Measurements from ENCODE around the gene D2HGDH.

DNA sequence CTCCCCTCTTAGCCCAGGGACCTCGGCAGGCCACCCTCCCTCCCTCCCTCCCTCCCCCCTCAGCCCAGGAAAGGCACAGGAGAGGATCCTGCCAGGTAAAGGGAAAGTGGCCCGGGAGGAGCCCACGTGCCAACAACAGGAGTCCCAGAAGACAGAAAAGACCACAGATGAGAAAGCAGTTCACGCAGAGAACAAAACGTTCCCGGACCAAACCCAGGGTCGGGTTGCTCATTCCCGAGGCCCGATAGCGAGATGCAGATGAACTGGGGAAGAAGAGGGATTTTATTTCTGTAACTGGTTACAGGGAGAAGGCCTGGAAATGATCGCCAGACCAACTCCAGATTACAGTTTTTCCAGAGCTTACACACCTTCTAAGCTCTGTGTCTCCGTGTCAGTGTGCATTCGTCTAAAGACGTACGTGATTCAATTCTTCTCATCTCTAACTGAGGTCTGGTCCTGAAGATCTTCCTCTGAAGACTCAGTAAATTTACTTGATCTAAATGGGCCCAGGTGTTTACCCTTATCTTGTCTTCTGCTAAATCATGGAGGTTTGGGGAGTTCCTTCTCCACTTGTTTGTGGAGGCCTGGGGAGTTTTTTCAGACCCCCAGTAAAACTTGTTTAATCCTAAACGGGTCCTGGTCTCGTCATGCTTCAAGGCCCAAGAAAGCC, 73.8 kb downstream of the D2HGDH start:
- TF ChIP-seq, protein P1, sequence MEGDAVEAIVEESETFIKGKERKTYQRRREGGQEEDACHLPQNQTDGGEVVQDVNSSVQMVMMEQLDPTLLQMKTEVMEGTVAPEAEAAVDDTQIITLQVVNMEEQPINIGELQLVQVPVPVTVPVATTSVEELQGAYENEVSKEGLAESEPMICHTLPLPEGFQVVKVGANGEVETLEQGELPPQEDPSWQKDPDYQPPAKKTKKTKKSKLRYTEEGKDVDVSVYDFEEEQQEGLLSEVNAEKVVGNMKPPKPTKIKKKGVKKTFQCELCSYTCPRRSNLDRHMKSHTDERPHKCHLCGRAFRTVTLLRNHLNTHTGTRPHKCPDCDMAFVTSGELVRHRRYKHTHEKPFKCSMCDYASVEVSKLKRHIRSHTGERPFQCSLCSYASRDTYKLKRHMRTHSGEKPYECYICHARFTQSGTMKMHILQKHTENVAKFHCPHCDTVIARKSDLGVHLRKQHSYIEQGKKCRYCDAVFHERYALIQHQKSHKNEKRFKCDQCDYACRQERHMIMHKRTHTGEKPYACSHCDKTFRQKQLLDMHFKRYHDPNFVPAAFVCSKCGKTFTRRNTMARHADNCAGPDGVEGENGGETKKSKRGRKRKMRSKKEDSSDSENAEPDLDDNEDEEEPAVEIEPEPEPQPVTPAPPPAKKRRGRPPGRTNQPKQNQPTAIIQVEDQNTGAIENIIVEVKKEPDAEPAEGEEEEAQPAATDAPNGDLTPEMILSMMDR (IDR thresholded peaks at IDR 0.05; ENCODE audit: borderline replicate concordance, extremely low read depth, low read length, poor library complexity, severe bottlenecking): no peak
- no peak for TF ChIP-seq EZH2 (IDR thresholded peaks at IDR 0.05; ENCODE audit: borderline replicate concordance, low read depth, low read length, severe bottlenecking)
